HG03565 (cell line): Measurements from ENCODE around the gene SOX15.
"Not testable (repeated sequence)": the region's sequence is repeated elsewhere in the genome, so short reads cannot be mapped to it uniquely, and the experiment has no call there.

ENCODE experiments used
- ATAC-seq: cut with Tn5 transposase; IDR thresholded peaks from one replicate; pipeline ENCODE4 v1.9.1; 2021; ENCODE audit warnings: mild to moderate bottlenecking, moderate library complexity; ENCODE audit not compliant: unreplicated experiment

Gene SOX15

DNA sequence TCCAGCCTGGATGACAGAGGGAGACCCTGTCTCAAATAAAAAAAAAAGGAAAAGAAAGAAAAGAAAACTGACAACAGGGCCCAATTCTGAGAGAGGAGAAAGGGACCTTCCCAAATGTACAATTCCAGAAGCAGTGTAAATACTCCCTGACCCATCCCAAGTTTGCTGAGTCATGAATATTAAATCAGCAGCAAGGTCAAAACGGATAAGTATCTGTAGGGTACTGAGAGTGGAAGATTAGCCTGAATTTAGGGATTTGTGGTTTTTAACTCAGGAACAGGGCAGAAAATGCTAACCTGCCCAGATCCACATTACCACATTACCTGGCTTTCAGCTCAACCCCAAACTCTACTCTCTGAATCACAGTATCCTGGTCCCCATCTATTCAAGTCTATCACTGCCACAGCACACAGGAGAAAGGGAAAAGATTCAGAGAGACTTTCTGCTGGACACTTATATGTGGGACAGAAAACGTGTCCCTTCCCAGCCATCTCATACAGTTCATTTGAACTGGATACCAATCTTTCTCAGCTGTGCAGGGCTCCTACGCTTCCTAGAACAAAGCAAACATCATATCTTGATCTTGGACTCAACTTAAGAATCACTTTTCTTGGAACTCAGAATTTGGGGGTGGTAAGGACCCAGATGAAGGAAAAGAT, 21.9 kb upstream of the SOX15 start:
- no peak for ATAC-seq

DNA sequence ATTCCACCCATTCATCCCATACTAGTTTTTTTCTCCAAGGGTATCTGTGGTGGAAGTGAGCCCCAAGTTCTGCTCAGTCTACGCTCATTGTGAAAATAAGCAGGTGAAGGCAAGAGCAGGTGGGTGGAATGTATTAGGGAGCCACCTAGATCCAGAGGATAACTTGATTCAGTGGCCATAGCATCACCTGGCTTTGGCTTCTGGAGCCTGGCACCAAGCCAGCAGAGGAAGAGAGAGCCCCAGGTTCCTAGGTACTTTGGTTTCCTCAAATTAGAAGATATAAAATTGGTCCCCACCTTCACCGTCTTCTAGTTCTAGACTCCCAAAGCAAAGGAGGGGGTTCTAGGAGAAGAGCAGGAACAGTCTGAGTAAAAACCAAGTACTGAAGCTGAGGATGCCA, 20.7 kb upstream of the SOX15 start:
- no peak for ATAC-seq

DNA sequence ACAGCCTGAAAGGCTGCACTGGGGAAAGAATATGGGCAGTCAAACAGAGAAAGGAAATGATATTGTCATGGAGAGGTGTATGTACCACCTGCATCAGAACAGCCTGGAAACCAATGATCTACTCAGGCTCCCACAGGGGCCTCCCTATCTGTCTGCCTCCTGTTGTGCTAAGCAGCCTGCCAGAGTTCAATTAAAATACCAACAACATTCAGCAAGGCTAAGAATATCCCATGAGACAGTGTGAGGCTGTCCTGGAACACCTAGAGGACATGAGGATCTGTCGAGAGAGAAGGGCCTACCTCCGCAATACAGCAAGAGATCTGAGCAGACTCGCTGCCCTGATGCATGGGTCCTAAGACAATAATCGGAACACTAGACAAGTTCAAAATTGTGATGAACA, 16.4 kb upstream of the SOX15 start:
- ATAC-seq, result no peak

DNA sequence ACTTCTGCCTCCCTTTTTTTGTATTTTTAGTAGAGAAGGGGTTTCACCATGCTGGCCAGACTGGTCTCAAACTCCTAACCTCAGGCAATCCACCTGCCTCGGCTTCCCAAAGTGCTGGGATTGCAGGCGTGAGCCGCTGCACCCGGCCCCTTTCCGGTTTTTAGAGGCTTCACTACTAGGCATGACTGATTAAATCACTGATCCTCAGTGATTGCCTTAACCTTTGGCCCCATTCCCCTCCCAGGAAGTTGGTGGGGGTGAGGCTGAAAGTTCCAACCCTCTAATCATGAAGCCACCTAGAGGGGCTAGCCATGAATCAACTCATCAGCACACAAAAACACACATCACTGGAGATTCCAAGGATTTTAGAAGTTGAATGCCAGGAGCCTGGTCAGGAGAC, 7.7 kb upstream of the SOX15 start:
- not testable (repeated sequence) for ATAC-seq

DNA sequence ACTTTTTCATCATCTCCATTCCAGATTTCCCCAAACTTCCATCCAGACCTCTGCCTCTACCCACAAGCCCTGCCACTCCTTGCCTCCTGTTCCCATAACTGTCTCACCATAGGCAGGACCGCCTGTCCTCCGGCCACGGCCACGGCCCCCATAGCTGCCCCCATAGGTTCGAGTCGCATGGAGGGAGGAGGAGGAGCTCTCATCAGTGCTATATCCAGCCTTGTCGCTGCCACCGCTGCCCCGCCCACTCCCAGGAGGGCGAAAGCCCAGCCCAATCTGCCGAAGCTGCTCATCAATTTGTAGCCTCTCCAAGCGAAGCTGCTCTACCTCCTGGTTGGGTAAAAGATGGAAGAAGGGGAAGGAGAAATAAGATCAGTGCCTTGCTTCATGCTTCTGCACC, 3.4 kb upstream of the SOX15 start:
- ATAC-seq, result no peak

DNA sequence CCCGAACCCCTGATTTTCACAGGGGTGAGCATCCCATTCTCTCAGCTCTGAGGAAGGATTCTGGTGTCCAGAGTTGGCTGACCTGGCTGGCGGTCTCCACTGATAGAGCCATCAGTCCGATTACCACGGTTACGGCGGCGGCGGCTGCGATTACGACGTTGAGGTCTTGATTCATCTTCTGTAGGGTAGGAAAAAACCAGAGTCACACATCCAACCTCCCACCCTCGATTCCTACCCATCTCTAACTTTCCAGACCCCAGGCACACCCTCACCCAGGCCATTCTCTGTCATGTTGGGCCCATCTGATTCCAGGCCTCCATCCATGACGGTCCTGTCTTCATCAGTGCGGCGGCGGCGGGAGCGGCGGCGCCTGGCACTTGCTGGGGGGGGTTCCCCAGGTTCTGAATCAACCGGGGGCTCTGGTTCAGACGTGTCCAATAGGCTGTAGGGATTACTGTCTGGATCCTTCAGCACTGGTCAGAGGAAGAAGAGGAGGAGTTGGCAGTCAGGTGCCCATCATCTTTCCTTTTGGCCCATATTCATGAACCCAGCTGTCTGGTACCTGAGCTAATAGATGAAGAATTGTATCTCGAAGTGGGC, 2.6 kb upstream of the SOX15 start:
- ATAC-seq, result no peak

DNA sequence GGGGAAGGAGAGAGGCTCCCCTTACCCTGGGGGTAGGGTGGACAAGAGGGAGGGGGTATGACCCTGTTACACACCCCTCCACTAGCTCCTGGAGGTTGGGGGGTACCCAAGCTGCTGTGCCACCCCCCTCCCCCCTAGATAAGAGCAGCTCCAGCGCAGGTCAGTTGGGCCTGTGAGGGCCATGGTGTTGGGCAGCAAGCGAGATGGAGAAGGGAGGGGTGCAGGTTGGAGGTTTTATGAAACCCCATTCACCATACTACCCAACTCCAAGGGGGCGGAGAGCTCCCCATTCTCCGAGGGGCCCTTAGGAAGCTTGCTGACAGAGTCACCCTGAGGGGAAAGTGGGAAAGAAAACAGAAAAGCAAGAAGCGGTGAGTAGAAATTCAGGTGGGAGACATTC, 1.7 kb upstream of the SOX15 start:
- no peak for ATAC-seq

DNA sequence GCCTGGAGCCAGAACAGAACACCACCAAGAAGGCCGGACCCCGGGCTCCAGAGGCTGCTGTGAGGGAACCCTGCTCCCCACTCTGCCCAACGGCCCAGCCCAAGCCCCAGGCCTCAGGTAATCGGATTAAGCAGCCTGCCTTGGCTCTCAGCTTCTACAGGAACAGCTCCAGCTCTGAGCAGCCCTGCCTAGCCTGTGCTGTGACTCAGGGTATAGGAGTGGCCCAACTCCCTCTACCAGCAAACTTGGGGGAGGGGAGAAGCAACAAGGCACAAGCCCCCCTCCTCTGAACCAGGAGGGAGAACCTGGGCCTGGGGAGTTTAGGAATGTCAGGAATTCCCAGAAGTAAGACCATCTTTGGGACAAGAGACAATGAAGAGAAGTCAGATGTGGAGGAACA, 849 bp upstream of the SOX15 start:
- no peak for ATAC-seq

DNA sequence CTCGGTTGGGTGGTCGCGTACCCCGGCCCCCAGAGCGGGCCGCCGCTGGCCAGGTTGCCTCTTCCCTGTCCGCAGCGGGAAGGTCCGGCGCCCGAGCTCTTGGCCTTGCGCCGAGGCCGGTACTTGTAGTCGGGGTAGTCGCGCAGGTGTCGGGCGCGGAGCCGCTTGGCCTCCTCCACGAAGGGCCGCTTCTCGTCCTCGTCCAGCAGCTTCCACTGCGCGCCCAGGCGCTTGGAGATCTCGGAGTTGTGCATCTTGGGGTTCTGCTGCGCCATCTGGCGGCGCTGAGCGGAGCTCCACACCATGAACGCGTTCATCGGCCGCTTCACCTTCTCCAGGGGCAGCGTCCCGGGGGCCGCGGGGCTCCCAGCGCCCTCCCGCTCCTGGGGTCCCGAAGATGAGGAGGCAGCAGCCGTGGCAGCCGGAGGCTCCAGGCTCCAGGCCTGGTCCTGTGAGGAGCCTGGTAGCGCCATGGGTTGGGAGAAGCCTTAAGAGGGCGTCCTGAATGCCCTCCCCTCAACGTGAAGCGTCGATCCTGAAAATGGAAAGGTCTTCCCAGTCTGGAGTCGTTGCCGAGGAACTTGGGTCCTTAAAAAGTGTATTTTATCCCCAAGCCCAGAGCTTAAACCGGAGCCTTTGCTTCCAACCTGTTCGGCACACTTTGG, 558 bp downstream of the SOX15 start:
- no peak for ATAC-seq

DNA sequence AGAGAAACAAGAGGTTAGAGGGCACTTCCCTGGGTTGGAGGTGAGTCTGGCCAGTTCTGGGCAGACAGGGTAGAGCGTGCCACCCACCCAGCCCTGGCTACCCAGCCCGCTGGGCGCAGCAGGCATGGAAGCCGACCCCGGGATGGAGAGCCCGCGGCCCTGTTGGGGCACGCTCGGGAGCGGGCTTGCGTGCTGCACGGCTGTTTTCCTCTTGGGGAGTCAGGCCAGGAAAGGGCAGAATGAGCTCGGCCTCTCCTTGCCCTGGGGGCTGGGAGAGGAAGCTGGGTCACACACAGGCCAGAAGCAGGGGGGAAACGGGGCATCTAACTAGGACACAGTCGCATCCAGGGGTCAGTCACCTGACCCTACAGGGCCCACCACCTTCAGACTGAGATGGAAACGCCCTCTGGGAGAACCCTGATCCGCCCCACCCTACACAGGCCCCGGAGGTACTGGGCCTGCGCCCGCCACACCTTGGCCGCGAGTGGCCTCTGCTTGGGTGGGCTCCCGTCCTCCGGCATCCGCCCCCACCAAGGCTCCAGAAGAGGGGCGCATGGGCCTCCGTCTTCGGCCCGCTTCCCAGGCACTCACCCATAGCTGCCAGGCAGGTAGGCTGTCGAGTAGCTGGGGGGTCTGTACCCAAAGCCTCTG, 1.2 kb downstream of the SOX15 start:
- ATAC-seq, result no peak

DNA sequence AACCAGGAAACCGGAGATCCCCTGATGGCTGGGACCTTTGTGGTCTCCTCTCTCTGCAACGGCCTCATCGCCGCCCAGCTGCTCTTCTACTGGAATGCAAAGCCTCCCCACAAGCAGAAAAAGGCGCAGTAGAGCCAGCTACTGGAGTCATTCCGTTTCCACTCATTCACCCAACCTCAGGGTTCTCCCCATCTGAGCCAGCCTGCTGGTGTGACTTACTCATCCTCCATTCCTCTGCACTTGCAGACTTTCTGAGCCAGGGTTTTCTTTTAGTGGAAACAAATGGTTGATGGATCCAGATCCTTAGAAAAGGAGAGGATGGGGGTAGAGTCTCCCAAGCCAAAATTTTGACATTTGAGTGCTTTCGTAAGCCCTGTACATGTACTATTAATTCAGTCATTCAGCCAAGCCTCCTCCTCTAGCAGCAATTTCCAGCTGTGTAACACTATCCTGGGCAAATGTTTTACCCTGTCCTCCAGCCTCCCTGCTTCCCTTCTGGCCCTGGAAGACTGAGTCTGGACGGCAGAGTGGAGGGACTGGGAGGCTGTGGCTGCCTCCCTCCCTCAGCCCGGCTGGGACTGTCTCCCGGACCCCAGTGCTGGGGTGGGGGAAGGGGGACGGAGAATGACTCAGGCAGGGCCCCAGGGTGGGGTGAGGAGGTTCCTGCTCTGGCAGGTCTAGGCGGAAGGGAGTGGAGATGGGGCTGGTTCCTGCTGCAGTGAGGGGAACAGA, 2.3 kb downstream of the SOX15 start:
- no peak for ATAC-seq

DNA sequence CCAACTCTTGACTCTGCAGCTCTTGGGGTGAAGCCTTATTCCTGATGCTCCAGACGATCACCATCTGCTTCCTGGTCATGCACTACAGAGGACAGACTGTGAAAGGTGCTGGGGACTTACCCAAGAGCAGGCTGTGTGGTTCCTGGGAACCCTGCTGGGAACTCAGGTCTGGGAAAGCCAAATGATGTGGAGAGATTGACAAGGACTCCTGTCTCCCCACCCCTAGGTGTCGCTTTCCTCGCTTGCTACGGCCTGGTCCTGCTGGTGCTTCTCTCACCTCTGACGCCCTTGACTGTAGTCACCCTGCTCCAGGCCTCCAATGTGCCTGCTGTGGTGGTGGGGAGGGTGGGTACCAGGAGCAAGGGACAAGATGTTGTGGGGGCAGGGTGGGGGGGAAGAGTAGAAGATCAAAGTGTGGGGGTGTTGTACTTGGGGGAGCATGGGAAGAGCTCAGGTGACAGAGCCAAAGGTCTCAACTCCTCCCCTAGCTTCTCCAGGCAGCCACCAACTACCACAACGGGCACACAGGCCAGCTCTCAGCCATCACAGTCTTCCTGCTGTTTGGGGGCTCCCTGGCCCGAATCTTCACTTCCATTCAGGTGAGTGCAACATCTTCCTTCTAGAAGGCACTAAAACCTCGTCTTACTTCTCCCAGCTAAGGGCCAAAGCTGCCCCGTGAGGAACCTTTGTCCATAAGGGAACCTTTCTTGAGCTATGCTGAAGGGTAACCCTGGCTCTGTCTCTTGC, 3.0 kb downstream of the SOX15 start:
- no peak for ATAC-seq

DNA sequence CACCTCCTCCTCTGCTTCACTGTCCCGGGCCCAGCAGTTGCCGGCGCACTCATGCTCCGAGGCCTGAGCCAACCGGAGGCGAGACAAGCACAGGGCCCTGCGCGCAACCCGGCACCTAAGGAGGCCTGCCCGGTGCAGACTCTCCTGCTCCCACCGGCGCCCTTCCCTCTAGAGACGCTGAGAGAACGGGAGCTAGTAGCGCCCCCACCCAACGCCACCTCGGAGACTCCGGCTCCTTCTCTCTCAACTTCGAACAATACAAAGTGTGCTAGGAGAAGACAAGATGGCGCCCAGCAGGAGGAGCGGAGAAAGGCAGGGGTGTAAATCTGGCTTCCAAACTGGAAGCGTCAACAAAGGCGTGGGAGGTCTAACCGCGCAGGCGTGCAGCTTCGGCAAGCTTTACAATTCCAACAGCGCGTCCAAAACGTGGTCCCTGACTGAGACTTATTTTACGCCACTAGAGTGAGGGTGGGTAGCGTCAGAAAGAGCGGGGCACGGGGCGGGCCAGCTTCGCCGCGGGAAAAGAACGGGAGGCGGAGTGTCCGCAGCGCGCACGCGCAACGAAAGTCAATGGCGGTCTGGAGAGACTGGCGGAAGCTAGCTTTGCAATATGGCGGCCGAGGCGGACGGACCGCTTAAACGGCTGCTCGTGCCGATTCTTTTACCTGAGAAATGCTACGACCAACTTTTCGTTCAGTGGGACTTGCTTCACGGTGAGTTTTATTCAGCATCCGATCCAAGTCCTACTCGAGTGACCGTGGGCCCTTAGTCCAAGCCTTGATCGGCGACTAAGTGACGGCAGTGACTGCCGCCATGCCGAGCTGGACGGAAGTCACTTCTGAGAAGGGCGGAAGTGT, 6.4 kb downstream of the SOX15 start, which contains the start of gene MPDU1:
MPDU1 (plus strand) TSS at position 600 of the 857 bp plus-strand sequence; CDS start at position 611, 11 bp downstream.
- ATAC-seq, result peak; percentile 46

DNA sequence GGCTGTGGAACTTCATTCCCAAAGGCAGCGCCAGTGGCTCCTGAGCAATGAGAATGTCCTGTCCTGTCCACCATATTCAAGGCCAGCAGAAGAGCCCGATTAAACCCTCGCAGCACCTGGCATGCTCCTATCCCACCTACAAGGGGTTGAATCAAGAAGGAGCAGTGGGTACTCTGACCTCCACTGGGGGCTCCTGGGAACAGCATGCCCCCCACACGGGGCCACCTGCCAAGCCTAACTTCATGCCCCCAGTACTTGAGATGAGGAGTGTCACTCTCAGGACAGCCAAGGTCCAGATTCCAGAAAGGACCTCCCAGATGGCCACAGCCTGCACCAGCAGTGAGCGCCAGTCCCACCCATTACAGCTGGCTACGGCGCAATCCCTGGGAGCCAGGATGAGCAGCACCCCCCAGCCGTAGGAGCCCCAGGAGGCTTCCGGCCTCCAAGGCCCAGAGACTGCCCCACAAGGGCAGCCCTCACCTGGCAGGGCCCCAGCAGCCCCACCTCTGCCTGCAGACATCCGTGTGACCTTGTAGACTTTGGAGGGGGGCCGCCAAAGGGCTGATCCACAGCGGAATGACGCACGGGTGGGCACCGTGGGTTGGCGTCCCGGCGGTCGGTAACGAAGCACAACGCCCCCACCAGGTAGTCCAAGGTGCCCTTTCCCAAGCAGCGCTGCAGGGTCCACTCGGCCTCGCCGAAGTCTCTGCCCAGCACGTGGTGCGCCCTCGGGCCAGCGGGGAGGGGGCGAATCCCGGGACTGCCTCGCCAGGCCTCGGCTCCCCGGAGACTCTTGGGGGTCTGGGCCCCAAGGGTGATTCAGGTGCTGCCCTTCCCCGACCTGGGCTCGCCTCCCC, 7.3 kb downstream of the SOX15 start:
- no peak for ATAC-seq

DNA sequence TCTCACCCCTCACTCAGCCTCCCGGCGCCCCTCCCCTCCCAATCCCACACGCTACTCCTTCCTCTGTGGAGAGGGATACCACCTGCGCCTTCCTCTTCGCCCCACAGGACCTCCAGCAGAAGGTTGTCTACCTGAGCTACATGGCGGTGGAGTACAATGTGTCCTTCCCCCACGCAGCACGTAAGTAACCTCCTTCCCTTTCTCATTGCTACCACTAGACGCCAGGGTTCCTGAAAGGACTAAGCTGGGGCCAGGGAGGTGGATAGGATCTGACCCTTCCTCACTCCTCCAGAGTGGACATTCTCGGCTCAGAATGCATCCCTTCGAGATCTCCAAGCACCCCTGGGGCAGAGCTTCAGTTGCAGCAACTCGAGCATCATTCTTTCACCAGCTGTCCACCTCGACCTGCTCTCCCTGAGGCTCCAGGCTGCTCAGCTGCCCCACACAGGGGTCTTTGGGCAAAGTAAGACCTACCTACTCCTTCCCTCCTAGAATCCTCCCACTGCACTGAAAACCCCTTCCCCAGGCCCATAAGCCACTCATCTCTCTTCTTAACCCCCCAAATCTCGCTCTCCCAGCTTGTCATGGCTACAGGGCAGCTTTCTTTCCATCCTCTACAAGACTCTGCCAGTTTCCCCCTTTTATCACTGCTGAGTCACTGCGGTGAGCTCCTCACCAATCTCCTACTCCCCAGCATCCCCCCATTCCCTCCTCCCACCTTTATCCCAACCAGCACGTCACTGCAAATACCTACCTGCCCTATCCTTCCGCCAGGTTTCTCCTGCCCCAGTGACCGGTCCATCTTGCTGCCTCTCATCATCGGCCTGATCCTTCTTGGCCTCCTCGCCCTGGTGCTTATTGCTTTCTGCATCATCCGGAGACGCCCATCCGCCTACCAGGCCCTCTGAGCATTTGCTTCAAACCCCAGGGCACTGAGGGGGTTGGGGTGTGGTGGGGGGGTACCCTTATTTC, 9.0 kb downstream of the SOX15 start:
- no peak for ATAC-seq

DNA sequence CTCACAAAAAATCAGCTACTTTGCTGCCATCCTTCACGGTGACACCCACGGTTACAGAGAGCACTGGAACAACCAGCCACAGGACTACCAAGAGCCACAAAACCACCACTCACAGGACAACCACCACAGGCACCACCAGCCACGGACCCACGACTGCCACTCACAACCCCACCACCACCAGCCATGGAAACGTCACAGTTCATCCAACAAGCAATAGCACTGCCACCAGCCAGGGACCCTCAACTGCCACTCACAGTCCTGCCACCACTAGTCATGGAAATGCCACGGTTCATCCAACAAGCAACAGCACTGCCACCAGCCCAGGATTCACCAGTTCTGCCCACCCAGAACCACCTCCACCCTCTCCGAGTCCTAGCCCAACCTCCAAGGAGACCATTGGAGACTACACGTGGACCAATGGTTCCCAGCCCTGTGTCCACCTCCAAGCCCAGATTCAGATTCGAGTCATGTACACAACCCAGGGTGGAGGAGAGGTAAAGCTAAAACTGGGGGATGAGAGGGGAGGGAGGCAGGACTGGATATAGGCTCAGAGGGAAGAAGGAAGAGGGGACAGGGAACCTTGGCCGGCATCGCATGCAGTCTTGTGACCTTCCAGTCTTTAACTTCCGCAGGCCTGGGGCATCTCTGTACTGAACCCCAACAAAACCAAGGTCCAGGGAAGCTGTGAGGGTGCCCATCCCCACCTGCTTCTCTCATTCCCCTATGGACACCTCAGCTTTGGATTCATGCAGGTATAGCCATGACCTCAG, 9.9 kb downstream of the SOX15 start:
- no peak for ATAC-seq
